HUES48 (cell line): ENCODE results near the gene CCDC159.
A peak's percentile ranks its signal among the peaks of the same experiment; 100 is the strongest.

Source experiments
- H3K27ac ChIP-seq: one replicate; pipeline ENCODE4 v1.7.0; 2013; ENCODE audit warnings: low read depth, low read length, inconsistent platforms
- H3K27me3 ChIP-seq: 2 replicates; pipeline ENCODE4 v1.6.1; 2013; ENCODE audit warnings: mild to moderate bottlenecking, low read length; ENCODE audit not compliant: control insufficient read depth, insufficient read depth
- H3K36me3 ChIP-seq: 2 replicates; pipeline ENCODE4 v1.6.1; 2013; ENCODE audit warnings: low read length; ENCODE audit not compliant: control insufficient read depth, insufficient read depth
- H3K4me1 ChIP-seq: 2 replicates; pipeline ENCODE4 v1.6.1; 2013; ENCODE audit warnings: mild to moderate bottlenecking, low read length; ENCODE audit not compliant: control insufficient read depth, insufficient read depth
- H3K4me3 ChIP-seq: 2 replicates; pipeline ENCODE4 v1.5.1; 2013; ENCODE audit warnings: mild to moderate bottlenecking, low read depth, low read length
- H3K9ac ChIP-seq: 2 replicates; pipeline ENCODE4 v1.6.1; 2013; ENCODE audit warnings: mild to moderate bottlenecking, low read depth, low read length, moderate library complexity
- H3K9me3 ChIP-seq: 2 replicates; pipeline ENCODE4 v1.6.1; 2013; ENCODE audit warnings: low read length; ENCODE audit not compliant: control insufficient read depth, insufficient read depth

The CCDC159 gene

DNA sequence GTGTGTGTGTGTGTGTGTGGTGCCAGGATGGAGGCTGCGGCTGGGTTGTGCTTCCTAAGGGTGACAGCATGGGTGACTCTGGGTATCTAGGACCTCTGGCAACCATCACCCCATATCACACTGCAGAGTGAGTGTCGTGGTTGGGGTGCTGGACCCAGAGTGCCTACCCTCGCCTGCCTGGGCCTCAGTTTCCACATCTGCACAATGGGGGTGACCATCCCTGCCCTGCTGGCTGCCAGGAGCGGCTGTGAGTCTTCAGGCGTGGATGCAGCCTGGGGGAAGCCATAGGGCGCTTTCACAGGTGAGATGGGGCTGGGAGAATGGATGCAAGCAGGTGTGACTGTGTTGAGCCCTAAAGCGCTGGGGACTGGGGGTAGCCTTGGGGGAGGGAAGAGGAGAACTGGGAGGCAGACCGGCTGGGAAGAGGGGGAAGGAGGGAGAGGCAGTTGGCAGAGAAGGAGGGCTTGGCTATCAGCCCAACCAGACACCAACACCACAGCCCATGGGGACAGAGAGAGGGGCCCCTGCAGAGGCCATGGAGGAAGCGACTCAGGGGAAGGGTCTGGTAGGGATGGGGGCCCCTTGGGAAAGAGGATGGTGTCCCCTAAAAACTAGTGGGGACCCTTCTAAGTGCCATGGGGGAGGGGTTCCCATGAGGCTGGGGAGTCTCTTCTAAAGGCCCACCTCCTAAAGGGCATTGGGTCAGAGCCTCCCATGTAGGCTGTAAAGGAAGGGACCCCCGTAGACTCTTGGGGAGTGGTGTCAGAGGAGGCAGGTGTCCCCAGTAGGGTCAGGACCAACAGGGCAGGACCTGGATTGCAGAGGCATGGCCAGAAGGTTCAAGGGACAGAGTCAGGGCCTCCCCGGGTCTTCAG lies 10.6 kb downstream of the CCDC159 start:
- Histone ChIP-seq H3K27ac (no peak overlapping the region), H3K27me3 (peaks cover 25% of the 10 kb centered on the region), H3K9ac (no peak overlapping the region), H3K36me3 (no peaks in the 10 kb centered on the region), H3K9me3 (no peaks in the 10 kb centered on the region), H3K4me1 (peaks cover 9% of the 10 kb centered on the region; the same call in 1 of the 2 replicates), H3K4me3 (no peak overlapping the region)

DNA sequence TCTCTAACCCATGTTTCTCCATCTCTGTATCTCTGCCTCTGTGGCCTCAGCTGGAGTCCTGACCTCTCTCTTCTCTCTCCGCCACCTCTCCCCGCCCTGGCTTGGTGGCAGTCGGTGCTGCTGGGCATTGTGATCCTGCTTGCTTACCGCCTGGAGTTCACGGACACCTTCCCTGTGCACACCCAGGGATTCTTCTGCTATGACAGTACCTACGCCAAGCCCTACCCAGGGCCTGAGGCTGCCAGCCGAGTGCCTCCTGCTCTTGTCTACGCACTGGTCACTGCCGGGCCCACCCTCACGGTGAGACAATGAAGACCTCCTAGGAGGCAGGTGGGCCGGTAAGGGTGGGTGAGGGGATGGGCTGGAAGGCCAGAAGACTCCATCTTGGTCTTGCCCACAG lies 13.1 kb downstream of the CCDC159 start:
- H3K27me3 ChIP-seq: peaks cover 25% of the 10 kb centered on the region
- no peak overlapping the region for H3K9ac ChIP-seq
- peaks cover 12% of the 10 kb centered on the region; the same call in 1 of the 2 replicates for H3K4me1 ChIP-seq
- H3K36me3 ChIP-seq: no peaks in the 10 kb centered on the region
- no peak overlapping the region for H3K4me3 ChIP-seq
- no peaks in the 10 kb centered on the region for H3K9me3 ChIP-seq
- H3K27ac ChIP-seq: no peak overlapping the region

- Histone ChIP-seq H3K27me3 (peaks cover 19% of the 10 kb centered on the region), H3K9ac (peak overlapping the region; percentile 29; the same call in 1 of the 2 replicates), H3K4me3 (peak overlapping the region; percentile 62), H3K27ac (no peak overlapping the region), H3K4me1 (peaks cover 10% of the 10 kb centered on the region; the same call in 1 of the 2 replicates), H3K9me3 (no peaks in the 10 kb centered on the region), H3K36me3 (no peaks in the 10 kb centered on the region)
These were observed 14.9 kb downstream of the CCDC159 start for GRCh38 chr19:11361037-11361770.

DNA sequence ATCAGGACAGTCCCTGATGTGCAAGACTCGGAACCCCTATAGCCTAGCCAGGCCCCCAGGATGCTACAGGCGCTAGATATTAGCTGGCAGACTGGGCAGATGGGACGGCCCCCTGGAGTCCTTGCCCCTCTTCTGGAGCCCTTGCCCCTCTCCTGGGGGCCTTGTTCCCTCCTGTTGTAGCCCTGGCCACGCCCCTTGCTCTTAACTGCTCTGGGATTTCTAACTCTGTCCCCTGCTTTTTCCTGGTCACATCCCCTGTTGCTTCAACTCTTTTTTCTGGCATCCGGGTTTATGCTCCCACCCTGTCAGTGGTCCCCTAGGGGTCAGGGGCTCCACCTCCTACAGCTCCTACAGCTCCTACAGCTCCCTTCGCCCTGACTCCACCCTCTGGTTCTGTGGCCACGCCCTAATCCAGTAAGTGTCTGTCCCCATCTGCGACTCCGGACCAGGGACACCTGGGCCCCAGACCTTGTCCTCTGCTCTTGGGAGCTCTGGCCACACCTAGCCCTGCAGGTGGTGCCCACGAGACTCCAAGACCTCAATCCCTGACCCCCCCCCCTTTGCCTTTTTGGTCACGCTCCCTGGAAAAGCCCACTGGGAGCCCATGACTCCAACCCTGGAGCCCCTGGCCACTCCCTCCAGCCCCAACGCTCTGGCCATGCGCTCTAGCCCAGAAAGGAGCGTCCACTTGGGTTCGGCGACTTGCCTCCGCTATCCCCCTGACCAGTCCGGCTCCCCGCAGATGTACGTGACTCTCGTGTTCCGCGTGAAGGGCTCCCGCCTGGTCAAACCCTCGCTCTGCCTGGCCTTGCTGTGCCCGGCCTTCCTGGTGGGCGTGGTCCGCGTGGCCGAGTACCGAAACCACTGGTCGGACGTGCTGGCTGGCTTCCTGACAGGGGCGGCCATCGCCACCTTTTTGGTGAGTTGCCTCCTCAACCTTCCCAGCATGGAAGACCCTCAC lies 15.7 kb downstream of the CCDC159 start:
- Histone ChIP-seq H3K9ac (no peak overlapping the region), H3K4me3 (peak overlapping the region; percentile 62)

DNA sequence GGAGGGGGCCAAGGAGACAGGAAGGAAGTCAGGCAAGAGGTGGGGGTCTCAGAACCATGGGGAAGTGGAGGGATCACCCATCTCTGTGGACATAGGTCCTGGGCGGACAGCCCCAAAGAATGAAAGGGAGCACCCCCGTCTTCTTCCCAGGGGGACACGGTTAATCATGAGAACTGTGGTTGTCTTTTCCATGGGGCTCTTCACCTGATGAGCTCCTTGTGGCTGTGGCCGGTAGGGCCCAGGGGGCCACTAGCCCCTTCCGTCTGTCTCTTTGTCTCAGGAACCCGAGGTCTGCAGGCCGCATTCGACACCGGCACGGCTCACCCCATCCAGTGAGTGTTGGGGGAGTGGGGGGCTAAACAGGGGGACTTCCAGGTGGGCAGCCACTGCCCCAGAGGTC lies 17.6 kb downstream of the CCDC159 start:
- Histone ChIP-seq H3K27ac (no peak overlapping the region), H3K36me3 (peaks cover 8% of the 10 kb centered on the region), H3K4me3 (no peak overlapping the region), H3K4me1 (peaks cover 10% of the 10 kb centered on the region; the same call in 1 of the 2 replicates), H3K9me3 (no peaks in the 10 kb centered on the region), H3K27me3 (peaks cover 9% of the 10 kb centered on the region), H3K9ac (no peak overlapping the region)

More for the DNA sequence above, 15.7 kb downstream of the CCDC159 start:
- Histone ChIP-seq H3K36me3 (no peaks in the 10 kb centered on the region), H3K27ac (no peak overlapping the region), H3K27me3 (peaks cover 11% of the 10 kb centered on the region), H3K4me1 (peaks cover 10% of the 10 kb centered on the region; the same call in 1 of the 2 replicates), H3K9me3 (no peaks in the 10 kb centered on the region)

GRCh38 chr19:11364296-11364904 lies 18.1 kb downstream of the CCDC159 start:
- H3K4me1 ChIP-seq: peaks cover 10% of the 10 kb centered on the region; the same call in 1 of the 2 replicates
- H3K27me3 ChIP-seq: peaks cover 9% of the 10 kb centered on the region
- H3K9me3 ChIP-seq: no peaks in the 10 kb centered on the region
- H3K9ac ChIP-seq: no peak overlapping the region
- no peak overlapping the region for H3K4me3 ChIP-seq
- H3K27ac ChIP-seq: no peak overlapping the region
- peaks cover 12% of the 10 kb centered on the region for H3K36me3 ChIP-seq

DNA sequence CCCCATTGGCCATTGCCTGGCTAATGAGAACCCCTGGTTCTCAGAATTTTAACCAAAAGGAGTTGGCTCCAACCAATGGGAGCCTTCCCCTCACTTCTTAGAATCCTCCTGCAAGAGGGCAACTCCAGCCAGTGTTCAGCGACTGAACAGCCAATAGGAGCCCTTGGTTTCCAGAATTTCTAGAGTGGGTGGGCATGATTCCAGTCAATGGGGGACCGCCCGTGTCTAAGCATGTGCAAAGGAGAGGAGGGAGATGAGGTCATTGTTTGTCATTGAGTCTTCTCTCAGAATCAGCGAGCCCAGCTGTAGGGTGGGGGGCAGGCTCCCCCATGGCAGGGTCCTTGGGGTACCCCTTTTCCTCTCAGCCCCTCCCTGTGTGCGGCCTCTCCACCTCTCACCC lies 18.6 kb downstream of the CCDC159 start:
- Histone ChIP-seq H3K9me3 (no peaks in the 10 kb centered on the region), H3K4me1 (peaks cover 10% of the 10 kb centered on the region; the same call in 1 of the 2 replicates), H3K36me3 (peaks cover 12% of the 10 kb centered on the region)

GRCh38 chr19:11365557-11366117 lies 19.3 kb downstream of the CCDC159 start:
- Histone ChIP-seq H3K4me1 (peaks cover 8% of the 10 kb centered on the region; the same call in 1 of the 2 replicates), H3K36me3 (peaks cover 12% of the 10 kb centered on the region), H3K27me3 (peaks cover 5% of the 10 kb centered on the region), H3K4me3 (no peak overlapping the region), H3K9me3 (no peaks in the 10 kb centered on the region), H3K27ac (no peak overlapping the region), H3K9ac (no peak overlapping the region)

More for the DNA sequence above, 18.6 kb downstream of the CCDC159 start:
- Histone ChIP-seq H3K27me3 (peaks cover 9% of the 10 kb centered on the region), H3K4me3 (no peak overlapping the region), H3K27ac (no peak overlapping the region), H3K9ac (no peak overlapping the region)

- Histone ChIP-seq H3K27ac (no peak overlapping the region), H3K4me1 (no peaks in the 10 kb centered on the region), H3K9me3 (no peaks in the 10 kb centered on the region), H3K4me3 (no peak overlapping the region), H3K9ac (no peak overlapping the region), H3K36me3 (peaks cover 12% of the 10 kb centered on the region), H3K27me3 (no peaks in the 10 kb centered on the region)
These were observed 21.2 kb downstream of the CCDC159 start for GRCh38 chr19:11367528-11367927.

GRCh38 chr19:11370744-11371143 lies 24.4 kb downstream of the CCDC159 start:
- Histone ChIP-seq H3K9ac (no peak overlapping the region), H3K4me3 (no peak overlapping the region), H3K27me3 (no peaks in the 10 kb centered on the region), H3K9me3 (no peaks in the 10 kb centered on the region), H3K27ac (no peak overlapping the region), H3K4me1 (peaks cover 8% of the 10 kb centered on the region), H3K36me3 (peaks cover 12% of the 10 kb centered on the region)
